GM13977 (cell line): ENCODE results near the gene FRMD4A.

Experiments
- DNase-seq: peaks from one replicate; pipeline ENCODE4 v3.0.0; 2012; ENCODE audit warnings: low spot score
- in situ Hi-C: fragments of 300-500 bp; cut with MboI; formaldehyde crosslinking; loops from one replicate; pipeline ENCODE4 v1.12.0; 2022; ENCODE audit warnings: low sequenced_read_pairs, low pct_unique_long_range_greater_than_20kb, mixed read lengths, inconsistent platforms; ENCODE audit not compliant: unreplicated experiment
- TF ChIP-seq, protein P1 (sequence below): IDR thresholded peaks from 2 replicates; pipeline ENCODE4 v1.5.1; 2012; ENCODE audit warnings: mild to moderate bottlenecking, control low read depth; ENCODE audit not compliant: insufficient read depth; ENCODE audit errors: extremely low read depth, missing control alignments

Gene FRMD4A

DNA sequence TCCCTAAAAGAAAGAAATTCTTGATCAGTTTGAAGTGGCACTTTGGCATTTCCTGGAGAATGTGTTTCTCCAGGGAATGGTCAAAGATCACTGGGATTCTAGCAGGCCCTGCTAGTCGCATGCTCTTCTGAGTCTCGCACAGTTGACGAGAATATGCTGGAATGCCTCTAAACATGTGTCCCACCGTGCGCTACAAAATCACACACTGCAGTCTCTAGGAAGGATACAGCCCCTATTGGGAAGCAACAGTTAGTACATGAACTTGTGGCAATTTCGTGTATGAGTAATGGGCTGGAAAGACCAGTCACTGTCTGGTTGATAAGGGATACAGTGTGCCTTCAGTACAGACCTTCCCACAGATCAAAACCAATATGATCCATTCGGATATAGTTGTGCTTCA lies 486.1 kb downstream of the FRMD4A start:
- in situ Hi-C loops, result no loop called here
- no peak for DNase-seq
- TF ChIP-seq, protein P1, sequence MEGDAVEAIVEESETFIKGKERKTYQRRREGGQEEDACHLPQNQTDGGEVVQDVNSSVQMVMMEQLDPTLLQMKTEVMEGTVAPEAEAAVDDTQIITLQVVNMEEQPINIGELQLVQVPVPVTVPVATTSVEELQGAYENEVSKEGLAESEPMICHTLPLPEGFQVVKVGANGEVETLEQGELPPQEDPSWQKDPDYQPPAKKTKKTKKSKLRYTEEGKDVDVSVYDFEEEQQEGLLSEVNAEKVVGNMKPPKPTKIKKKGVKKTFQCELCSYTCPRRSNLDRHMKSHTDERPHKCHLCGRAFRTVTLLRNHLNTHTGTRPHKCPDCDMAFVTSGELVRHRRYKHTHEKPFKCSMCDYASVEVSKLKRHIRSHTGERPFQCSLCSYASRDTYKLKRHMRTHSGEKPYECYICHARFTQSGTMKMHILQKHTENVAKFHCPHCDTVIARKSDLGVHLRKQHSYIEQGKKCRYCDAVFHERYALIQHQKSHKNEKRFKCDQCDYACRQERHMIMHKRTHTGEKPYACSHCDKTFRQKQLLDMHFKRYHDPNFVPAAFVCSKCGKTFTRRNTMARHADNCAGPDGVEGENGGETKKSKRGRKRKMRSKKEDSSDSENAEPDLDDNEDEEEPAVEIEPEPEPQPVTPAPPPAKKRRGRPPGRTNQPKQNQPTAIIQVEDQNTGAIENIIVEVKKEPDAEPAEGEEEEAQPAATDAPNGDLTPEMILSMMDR, result no peak

DNA sequence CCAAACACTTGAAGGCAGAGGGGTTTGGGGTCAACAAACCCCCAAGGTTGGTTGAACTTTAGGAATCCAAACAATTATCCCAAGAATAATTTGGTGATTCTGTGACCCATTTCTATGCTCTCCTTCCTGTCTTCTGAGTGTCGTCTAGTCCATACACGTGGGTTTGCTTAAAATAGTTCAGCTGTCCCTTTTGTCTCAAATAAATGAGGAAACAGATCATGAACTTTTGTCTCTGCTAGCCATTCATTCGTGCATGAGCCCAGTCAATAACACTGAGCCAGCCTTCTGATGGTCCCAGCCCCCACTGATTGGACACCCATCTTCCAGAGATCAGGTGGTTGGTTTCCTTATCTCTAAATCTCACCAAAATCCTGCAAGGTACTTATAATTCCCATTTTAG lies 488.6 kb downstream of the FRMD4A start:
- DNase-seq, result no peak
- in situ Hi-C loops, result no loop called here
- TF ChIP-seq, protein P1, result no peak

- in situ Hi-C loops, result no loop called here
- DNase-seq, result no peak
- TF ChIP-seq, protein P1, result no peak
These were observed 490.7 kb downstream of the FRMD4A start for GRCh38 chr10:13840036-13840435.

DNA sequence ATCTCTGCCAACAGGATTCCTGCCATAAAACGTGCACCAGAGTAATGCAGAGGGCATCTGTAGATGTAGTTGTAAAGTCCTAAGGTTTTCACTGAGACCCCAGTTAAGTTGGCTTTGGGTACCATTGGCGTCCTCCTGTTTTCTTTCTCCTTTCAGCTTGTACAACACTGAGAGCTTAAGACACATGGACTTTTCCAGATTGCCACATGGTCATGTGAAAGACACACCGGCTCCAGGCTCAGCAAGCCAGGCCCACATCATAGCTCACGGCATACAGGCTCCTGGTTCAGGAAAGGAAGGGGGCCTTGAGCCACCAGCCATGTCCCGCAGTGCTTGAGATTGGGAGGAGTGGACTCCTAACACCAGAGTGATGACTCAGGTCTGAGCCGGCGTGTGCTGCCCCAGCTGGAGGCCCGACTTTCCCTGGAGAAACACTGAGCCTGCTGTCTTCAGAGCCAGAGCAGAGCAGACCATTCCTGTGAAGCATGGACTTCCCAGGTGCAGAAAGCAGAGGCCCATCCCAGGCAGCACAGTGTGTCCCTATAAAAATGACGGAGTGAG lies 491.2 kb downstream of the FRMD4A start:
- in situ Hi-C loops, result no loop called here
- TF ChIP-seq, protein P1, result no peak
- DNase-seq, result no peak

GRCh38 chr10:13839030-13839429 lies 491.7 kb downstream of the FRMD4A start:
- DNase-seq, result no peak
- TF ChIP-seq, protein P1, result no peak
- in situ Hi-C loops, result no loop called here

GRCh38 chr10:13837966-13838365 lies 492.8 kb downstream of the FRMD4A start:
- in situ Hi-C loops, result no loop called here
- no peak for DNase-seq
- TF ChIP-seq, protein P1, result no peak
